Small intestine (tissue), 7 donors: ENCODE measurements around the gene CAMTA1. TPM values are rescaled to one million over a fixed set of nuclear protein-coding genes. Genes with fewer than 3 reads are reported as not detected.

Experiments
- DNase-seq, 2 donors: peaks; one replicate each; pipeline versions ENCODE4 v3.0.0 to v3.0.0-alpha.2; 2013
- FAIRE-seq: peaks from 2 replicates; lab custom pipeline; 2012; peaks lifted over from hg19 to GRCh38; lab: Jason Lieb, UNC
- H3K27ac ChIP-seq, 3 donors: one replicate each; pipeline ENCODE4 v1.5.1; 2013; ENCODE audit warnings: low read length in 2 of 3, mild to moderate bottlenecking in 2 of 3, control low read depth in 1 of 3, inconsistent platforms in 1 of 3, low read depth in 1 of 3, moderate library complexity in 1 of 3
- H3K27me3 ChIP-seq, 3 donors: one replicate each; pipeline ENCODE4 v1.6.1; 2013; ENCODE audit warnings: low read length in 3 of 3, inconsistent platforms in 1 of 3; ENCODE audit not compliant: control insufficient read depth in 3 of 3, insufficient read depth in 3 of 3
- H3K36me3 ChIP-seq, 3 donors: one replicate each; pipeline ENCODE4 v1.6.1; 2013; ENCODE audit warnings: low read length in 3 of 3, inconsistent platforms in 1 of 3, low read depth in 1 of 3, mild to moderate bottlenecking in 1 of 3, moderate library complexity in 1 of 3; ENCODE audit not compliant: control insufficient read depth in 3 of 3, insufficient read depth in 2 of 3
- H3K4me1 ChIP-seq, 3 donors: one replicate each; pipeline ENCODE4 v1.6.1; 2013; ENCODE audit warnings: low read length in 2 of 3, inconsistent platforms in 1 of 3, low read depth in 1 of 3, mild to moderate bottlenecking in 1 of 3, moderate library complexity in 1 of 3; ENCODE audit not compliant: control insufficient read depth in 3 of 3, insufficient read depth in 2 of 3
- H3K4me3 ChIP-seq, 3 donors: one replicate each; pipeline ENCODE4 v1.5.1; 2013; ENCODE audit warnings: low read length in 3 of 3, control low read depth in 1 of 3, inconsistent platforms in 1 of 3, low read depth in 1 of 3, mild to moderate bottlenecking in 1 of 3, moderate library complexity in 1 of 3
- H3K9me3 ChIP-seq, 2 donors: one replicate each; pipeline ENCODE4 v1.6.1; 2013; ENCODE audit warnings: low read depth in 1 of 2, low read length in 1 of 2; ENCODE audit not compliant: control insufficient read depth in 2 of 2, insufficient read depth in 1 of 2
- whole genome bisulfite sequencing, 3 donors: extraction: QIAGEN DNeasy Blood & Tissue Kit; methylation state at CpG; one replicate each; pipeline ENCODE4 v1.1.7; 2013; 5-methylcytosine and 5-hydroxymethylcytosine counted together
- polyA plus RNA-seq, 4 donors: library from polyadenylated mRNA; stranded (reverse) in 3 of 4; unstranded in 1 of 4; fragments of 200-250 nt in 3 of 4; fragments of 120-200 nt in 1 of 4; gene quantifications; one replicate each; pipeline versions ENCODE4 v1.2.1 to v1.2.3, GENCODE V29; 2013
- donor health status: healthy with polysubstance abuse.
- donor health status: control.
- donor health status: control.
- donor health status: Bipolar disorder and iron deficiency.
- donor health status: healthy.

Gene CAMTA1
- polyA plus RNA-seq, 4 donors: 57.6 to 177 (median 147) TPM

- peak overlapping the region; percentile 24 to 64 (median 52) for H3K4me3 ChIP-seq
- WGBS, 3 donors: 0 to 2% (median 1%) methylated on average over 40 to 89 of the region's 89 CpGs
- no peak for FAIRE-seq
Observed at GRCh38 chr1:7680207-7680954, 895.1 kb downstream of the CAMTA1 start.

GRCh38 chr1:7680955-7681268, 895.7 kb downstream of the CAMTA1 start:
- FAIRE-seq (no peak), DNase-seq (no peak)
- H3K27me3 ChIP-seq: no peaks in the 10 kb centered on the region
- WGBS, 3 donors: 1 to 5% (median 3%) methylated on average over 15 to 16 of the region's 16 CpGs
- no peaks in the 10 kb centered on the region for H3K36me3 ChIP-seq
- peak overlapping the region in 1 of 3 donors; percentile 72 for H3K27ac ChIP-seq
- peak overlapping the region in 2 of 3 donors; percentile 52 to 64 for H3K4me3 ChIP-seq
- peaks cover 2 to 29% (median 3%) of the 10 kb centered on the region in 3 donors for H3K4me1 ChIP-seq
- H3K9me3 ChIP-seq: no peaks in the 10 kb centered on the region

More at GRCh38 chr1:7680207-7680954, 895.1 kb downstream of the CAMTA1 start:
- DNase-seq: peak; percentile 46 to 86
- Histone ChIP-seq H3K4me1 (peaks cover 2 to 29% (median 3%) of the 10 kb centered on the region in 3 donors), H3K9me3 (no peaks in the 10 kb centered on the region), H3K27me3 (no peaks in the 10 kb centered on the region), H3K36me3 (no peaks in the 10 kb centered on the region), H3K27ac (peak overlapping the region in 2 of 3 donors; percentile 40 to 72)

- H3K36me3 ChIP-seq: no peaks in the 10 kb centered on the region
- no peaks in the 10 kb centered on the region for H3K27me3 ChIP-seq
- H3K9me3 ChIP-seq: no peaks in the 10 kb centered on the region
- 52 to 79% (median 67%) methylated on average over 6 of the region's 6 CpGs for WGBS, 3 donors
- peaks cover 2 to 29% (median 3%) of the 10 kb centered on the region in 3 donors for H3K4me1 ChIP-seq
- no peak overlapping the region for H3K27ac ChIP-seq
- no peak for FAIRE-seq
- no peak overlapping the region for H3K4me3 ChIP-seq
- no peak for DNase-seq
Observed at GRCh38 chr1:7681401-7681800, 896.1 kb downstream of the CAMTA1 start.

- no peaks in the 10 kb centered on the region for H3K36me3 ChIP-seq
- no peak overlapping the region for H3K27ac ChIP-seq
- WGBS, 3 donors: 93 to 95% (median 94%) methylated on average over 15 of the region's 15 CpGs
- FAIRE-seq (no peak), DNase-seq (no peak)
- H3K9me3 ChIP-seq: no peaks in the 10 kb centered on the region
- H3K4me1 ChIP-seq: peaks cover 2 to 26% (median 3%) of the 10 kb centered on the region in 3 donors
- H3K4me3 ChIP-seq: no peak overlapping the region
- no peaks in the 10 kb centered on the region for H3K27me3 ChIP-seq
Observed at GRCh38 chr1:7683521-7683920, 898.3 kb downstream of the CAMTA1 start.

GRCh38 chr1:7684132-7684531, 898.9 kb downstream of the CAMTA1 start:
- H3K4me3 ChIP-seq: no peak overlapping the region
- 68 to 78% (median 74%) methylated on average over 8 of the region's 8 CpGs for WGBS, 3 donors
- DNase-seq: no peak
- H3K4me1 ChIP-seq: peaks cover 2 to 22% (median 3%) of the 10 kb centered on the region in 3 donors
- no peaks in the 10 kb centered on the region for H3K9me3 ChIP-seq
- no peak for FAIRE-seq
- H3K36me3 ChIP-seq: no peaks in the 10 kb centered on the region
- no peaks in the 10 kb centered on the region for H3K27me3 ChIP-seq
- no peak overlapping the region for H3K27ac ChIP-seq

GRCh38 chr1:7684861-7685635, 899.8 kb downstream of the CAMTA1 start:
- H3K4me3 ChIP-seq: no peak overlapping the region
- peaks cover 0 to 13% (median 0%) of the 10 kb centered on the region in 3 donors for H3K4me1 ChIP-seq
- no peak overlapping the region for H3K27ac ChIP-seq
- FAIRE-seq (no peak), DNase-seq (no peak)
- no peaks in the 10 kb centered on the region for H3K27me3 ChIP-seq
- no peaks in the 10 kb centered on the region for H3K9me3 ChIP-seq
- H3K36me3 ChIP-seq: no peaks in the 10 kb centered on the region
- 92 to 94% (median 93%) methylated on average over 28 to 29 of the region's 29 CpGs for WGBS, 3 donors

- FAIRE-seq: no peak
- no peak for DNase-seq
- Histone ChIP-seq H3K4me1 (peaks cover 0 to 8% (median 0%) of the 10 kb centered on the region in 3 donors), H3K27me3 (no peaks in the 10 kb centered on the region), H3K4me3 (no peak overlapping the region), H3K9me3 (no peaks in the 10 kb centered on the region), H3K36me3 (no peaks in the 10 kb centered on the region), H3K27ac (no peak overlapping the region)
- 80 to 84% (median 81%) methylated on average over 16 of the region's 16 CpGs for WGBS, 3 donors
Observed at GRCh38 chr1:7686301-7686850, 901.1 kb downstream of the CAMTA1 start.

- no peaks in the 10 kb centered on the region for H3K27me3 ChIP-seq
- FAIRE-seq: no peak
- 75 to 85% (median 80%) methylated on average over 9 of the region's 9 CpGs for WGBS, 3 donors
- no peak overlapping the region for H3K27ac ChIP-seq
- H3K4me3 ChIP-seq: no peak overlapping the region
- no peak for DNase-seq
- no peaks in the 10 kb centered on the region for H3K36me3 ChIP-seq
- peaks cover 0 to 5% (median 0%) of the 10 kb centered on the region in 3 donors for H3K4me1 ChIP-seq
- peaks cover 0 to 5% of the 10 kb centered on the region in 2 donors for H3K9me3 ChIP-seq
Observed at GRCh38 chr1:7687411-7687810, 902.2 kb downstream of the CAMTA1 start.
